Sigmoid colon (tissue), 7 donors: ENCODE measurements around the gene SERPINF2. TPM values are rescaled to one million over a fixed set of nuclear protein-coding genes. Genes with fewer than 3 reads are reported as not detected.

Source experiments
- DNase-seq: peaks from one replicate; pipeline ENCODE4 v3.0.0-alpha.2; 2019
- H3K27ac ChIP-seq, 4 donors: fragments of 200-600 bp; sonication (generic); one replicate each; pipeline ENCODE4 v1.5.1; 2016 to 2019; ENCODE audit warnings: mild to moderate bottlenecking in 1 of 4
- H3K27me3 ChIP-seq, 3 donors: fragments of 200-600 bp; sonication (generic); one replicate each; pipeline ENCODE4 v1.5.1; 2019; ENCODE audit warnings: mild to moderate bottlenecking in 1 of 3
- H3K36me3 ChIP-seq, 4 donors: fragments of 200-600 bp; sonication (generic); one replicate each; pipeline ENCODE4 v1.5.1; 2016 to 2019
- H3K4me1 ChIP-seq, 4 donors: fragments of 200-600 bp; sonication (generic); one replicate each; pipeline ENCODE4 v1.5.1; 2017 to 2019
- H3K4me3 ChIP-seq, 4 donors: fragments of 200-600 bp; sonication (generic); one replicate each; pipeline ENCODE4 v1.5.1; 2017 to 2019; ENCODE audit warnings: mild to moderate bottlenecking in 2 of 4, moderate library complexity in 1 of 4
- H3K9me3 ChIP-seq, 4 donors: fragments of 200-600 bp in 3 of 4; sonication (generic) in 3 of 4; one replicate each; pipeline versions ENCODE4 v1.5.1 to v1.6.1; 2013 to 2019
- EP300 ChIP-seq, 4 donors: sonication (generic); formaldehyde crosslinking; IDR thresholded peaks; one replicate each; pipeline ENCODE4 v1.6.1; 2017; ENCODE audit warnings: antibody characterized with exemption in 4 of 4
- POLR2A ChIP-seq, 2 donors: fragments of 450-650 bp; IDR thresholded peaks; one replicate each; pipeline ENCODE4 v1.6.1; 2016; ENCODE audit warnings: antibody characterized with exemption in 2 of 2, mild to moderate bottlenecking in 2 of 2, moderate library complexity in 2 of 2
- POLR2AphosphoS5 ChIP-seq, 4 donors: sonication (generic); formaldehyde crosslinking; IDR thresholded peaks; one replicate each; pipeline ENCODE4 v1.6.1; 2017; ENCODE audit warnings: antibody characterized with exemption in 4 of 4
- WGBS, 2 donors: extraction: QIAGEN DNeasy Blood & Tissue Kit; methylation state at CpG; one replicate each; pipeline ENCODE4 v1.1.7; 2013; 5-methylcytosine and 5-hydroxymethylcytosine counted together
- intact Hi-C: fragments of 100-400 bp; cut with DNase I; formaldehyde crosslinking; loops from one replicate; pipeline ENCODE4 v1.15.1; 2023
- polyA plus RNA-seq, 3 donors: library from polyadenylated mRNA; stranded (reverse); fragments of 200-250 nt; gene quantifications; one replicate each; pipeline ENCODE4 v1.2.3, GENCODE V29; 2013
- total RNA-seq, 4 donors: library from RNA; depleted of rRNA; stranded (reverse); fragments of >200 nt; gene quantifications; one replicate each; pipeline ENCODE4 v1.1.0, GENCODE V29; 2016
- TF ChIP-seq, protein P1 (sequence below), 4 experiments: fragments of 450-650 bp in 3 of 4; fragments of 200-600 bp in 1 of 4; IDR thresholded peaks; one replicate each; pipeline ENCODE4 v1.5.1; 2016 to 2019; ENCODE audit warnings: antibody characterized with exemption in 4 of 4, mild to moderate bottlenecking in 3 of 4, moderate library complexity in 2 of 4
- donor health status: healthy with polysubstance abuse.
- donor health status: Bipolar disorder and iron deficiency.
- donor health status: healthy.

The SERPINF2 gene
- total and polyA plus RNA-seq, 7 donors = 0.69 to 12.9 (median 3.8) TPM

DNA sequence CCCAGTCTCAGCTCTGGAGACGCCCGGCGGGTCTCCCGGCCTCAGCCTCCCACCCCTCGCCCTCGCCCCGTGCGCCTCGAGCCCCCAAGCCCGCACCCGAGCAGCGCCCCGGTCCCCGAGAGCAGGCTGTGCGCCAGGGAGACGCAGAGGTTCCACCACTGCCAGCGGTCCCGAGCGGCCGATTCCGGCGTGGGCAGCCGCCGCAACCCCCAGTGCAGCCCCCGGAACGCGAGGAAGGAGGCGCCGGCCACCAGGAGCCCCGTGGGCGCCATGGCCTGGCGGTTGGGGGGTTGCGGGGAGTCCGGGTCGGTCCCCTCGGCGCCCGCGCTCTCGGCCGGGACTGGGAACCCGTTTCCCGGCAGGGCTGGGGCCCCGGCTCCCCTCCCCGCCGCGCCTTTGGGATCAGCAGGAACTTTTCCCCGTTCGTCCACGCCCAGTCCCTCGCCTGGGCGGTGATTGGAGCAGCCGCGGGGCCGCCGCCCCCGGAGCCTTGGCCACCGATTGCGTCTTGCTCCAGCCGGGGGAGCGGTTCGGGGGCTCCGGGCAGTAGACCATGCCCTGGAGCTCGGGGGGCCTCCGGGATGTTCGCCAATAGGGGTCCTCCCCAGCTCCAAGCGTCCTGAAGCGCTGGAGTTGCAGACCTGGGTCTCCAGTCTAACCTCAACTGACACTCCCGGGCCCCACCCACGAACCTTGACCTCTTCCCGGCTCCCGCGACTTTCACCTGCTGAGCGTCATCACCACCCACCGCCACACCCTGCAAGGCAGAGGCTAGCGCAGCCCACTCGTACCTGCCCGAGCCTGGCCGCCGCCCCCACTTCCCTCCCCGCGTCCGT, 32.5 kb upstream of the SERPINF2 start, which contains the start of gene TLCD2:
Gene TLCD2 (minus strand): TSS at position 407 of the 836 bp plus-strand sequence. CDS start 135 bp downstream, at position 272.
- intact Hi-C loops = loop anchor here (2.0 kb wide), 1 partner anchor 25 kb away; the partner anchor contains the start of gene PRPF8
- 1% methylated on average over 83 of the region's 83 CpGs for WGBS, 2 donors
- Histone ChIP-seq H3K27ac (peak within 1 kb of the TSS; percentile 76 to 85 (median 82)), H3K27me3 (no peaks in the 10 kb centered on the region), H3K9me3 (no peaks in the 10 kb centered on the region), H3K4me3 (peak within 1 kb of the TSS; percentile 63 to 91 (median 64)), H3K4me1 (peaks cover 0 to 42% (median 34%) of the 10 kb centered on the region in 4 donors), H3K36me3 (peaks cover 0 to 27% (median 12%) of the 10 kb centered on the region in 4 donors)
- TF ChIP-seq, protein P1, sequence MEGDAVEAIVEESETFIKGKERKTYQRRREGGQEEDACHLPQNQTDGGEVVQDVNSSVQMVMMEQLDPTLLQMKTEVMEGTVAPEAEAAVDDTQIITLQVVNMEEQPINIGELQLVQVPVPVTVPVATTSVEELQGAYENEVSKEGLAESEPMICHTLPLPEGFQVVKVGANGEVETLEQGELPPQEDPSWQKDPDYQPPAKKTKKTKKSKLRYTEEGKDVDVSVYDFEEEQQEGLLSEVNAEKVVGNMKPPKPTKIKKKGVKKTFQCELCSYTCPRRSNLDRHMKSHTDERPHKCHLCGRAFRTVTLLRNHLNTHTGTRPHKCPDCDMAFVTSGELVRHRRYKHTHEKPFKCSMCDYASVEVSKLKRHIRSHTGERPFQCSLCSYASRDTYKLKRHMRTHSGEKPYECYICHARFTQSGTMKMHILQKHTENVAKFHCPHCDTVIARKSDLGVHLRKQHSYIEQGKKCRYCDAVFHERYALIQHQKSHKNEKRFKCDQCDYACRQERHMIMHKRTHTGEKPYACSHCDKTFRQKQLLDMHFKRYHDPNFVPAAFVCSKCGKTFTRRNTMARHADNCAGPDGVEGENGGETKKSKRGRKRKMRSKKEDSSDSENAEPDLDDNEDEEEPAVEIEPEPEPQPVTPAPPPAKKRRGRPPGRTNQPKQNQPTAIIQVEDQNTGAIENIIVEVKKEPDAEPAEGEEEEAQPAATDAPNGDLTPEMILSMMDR (IDR thresholded peaks at IDR 0.05) = no peak
- TF ChIP-seq POLR2A (IDR thresholded peaks at IDR 0.05) (peak; percentile 27 to 58), POLR2AphosphoS5 (IDR thresholded peaks at IDR 0.05) (peak; percentile 47 to 74 (median 72))
- peak; percentile 91 for DNase-seq

GRCh38 chr17:1710807-1711553, 31.7 kb upstream of the SERPINF2 start:
- TF ChIP-seq POLR2A (IDR thresholded peaks at IDR 0.05) (no peak), POLR2AphosphoS5 (IDR thresholded peaks at IDR 0.05) (no peak), EP300 (IDR thresholded peaks at IDR 0.05) (no peak)
- TF ChIP-seq, protein P1 (IDR thresholded peaks at IDR 0.05) = no peak
- no peaks in the 10 kb centered on the region for H3K27me3 ChIP-seq
- no peak for DNase-seq
- H3K27ac ChIP-seq = peak overlapping the region; percentile 76 to 85 (median 82)
- H3K4me3 ChIP-seq = peak overlapping the region; percentile 63 to 91 (median 64)
- no peaks in the 10 kb centered on the region for H3K9me3 ChIP-seq
- peaks cover 0 to 27% (median 12%) of the 10 kb centered on the region in 4 donors for H3K36me3 ChIP-seq
- H3K4me1 ChIP-seq = peaks cover 0 to 42% (median 34%) of the 10 kb centered on the region in 4 donors
- WGBS, 2 donors = 13 to 27% methylated on average over 14 of the region's 14 CpGs
- intact Hi-C loops = loop anchor here (2.0 kb wide), 1 partner anchor 26 kb away; the partner anchor contains the start of gene PRPF8

DNA sequence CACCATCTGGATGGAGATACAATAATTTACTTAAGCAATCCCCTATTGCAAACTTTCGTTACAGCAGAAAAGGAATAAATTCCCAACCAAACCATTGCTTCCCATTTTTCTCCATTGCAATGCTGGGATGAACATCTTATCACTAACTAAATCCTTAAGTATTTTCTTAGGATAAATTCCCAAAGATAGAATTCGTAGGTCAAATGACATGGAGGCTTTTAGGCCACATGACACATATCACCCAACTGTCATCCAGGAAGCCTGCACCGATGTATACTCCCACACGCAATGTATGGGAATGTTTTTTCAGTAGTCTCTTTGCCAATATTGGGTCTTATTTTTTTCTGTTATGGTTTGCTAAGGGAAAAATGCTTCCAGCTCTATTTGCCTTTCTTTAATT, 30.9 kb upstream of the SERPINF2 start:
- Histone ChIP-seq H3K27me3 (no peaks in the 10 kb centered on the region), H3K4me3 (no peak overlapping the region), H3K9me3 (no peaks in the 10 kb centered on the region), H3K4me1 (peaks cover 0 to 42% (median 34%) of the 10 kb centered on the region in 4 donors), H3K27ac (peak overlapping the region in 2 of 4 donors; percentile 99 to 100), H3K36me3 (peaks cover 0 to 27% (median 12%) of the 10 kb centered on the region in 4 donors)
- WGBS, 2 donors = 88 to 92% methylated on average over 4 of the region's 4 CpGs
- no peak for DNase-seq
- intact Hi-C loops = loop anchor here (2.0 kb wide), 1 partner anchor 27 kb away; the partner anchor contains the start of gene PRPF8
- TF ChIP-seq EP300 (IDR thresholded peaks at IDR 0.05) = no peak
- TF ChIP-seq POLR2A (IDR thresholded peaks at IDR 0.05) = no peak
- TF ChIP-seq, protein P1 (IDR thresholded peaks at IDR 0.05) = no peak
- TF ChIP-seq POLR2AphosphoS5 (IDR thresholded peaks at IDR 0.05) = no peak

DNA sequence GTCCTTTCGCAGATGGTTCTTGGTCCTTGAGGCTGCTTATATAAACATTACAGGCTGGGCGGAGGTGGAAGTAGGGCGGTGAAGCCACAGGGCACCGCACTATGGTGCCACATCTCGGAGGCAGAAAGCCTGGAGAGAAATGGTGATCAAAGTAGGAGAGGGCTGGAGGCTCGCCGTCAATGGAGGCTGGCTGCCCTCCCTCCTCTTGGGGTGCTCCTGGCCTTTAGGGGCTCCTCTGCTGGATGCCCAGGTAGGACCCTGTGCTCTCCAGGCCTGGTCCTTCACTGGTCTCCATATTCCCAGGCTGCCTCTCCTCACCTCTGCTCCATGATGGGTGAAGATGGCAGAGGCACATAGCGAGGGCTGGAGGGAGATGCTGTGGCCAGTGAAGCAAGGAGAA, 30.4 kb upstream of the SERPINF2 start:
- 81 to 93% methylated on average over 8 of the region's 8 CpGs for WGBS, 2 donors
- no peak overlapping the region for H3K4me3 ChIP-seq
- peaks cover 0 to 27% (median 12%) of the 10 kb centered on the region in 4 donors for H3K36me3 ChIP-seq
- peak overlapping the region in 3 of 4 donors; percentile 99 to 100 (median 99) for H3K27ac ChIP-seq
- H3K9me3 ChIP-seq = no peaks in the 10 kb centered on the region
- no peaks in the 10 kb centered on the region for H3K27me3 ChIP-seq
- TF ChIP-seq POLR2AphosphoS5 (IDR thresholded peaks at IDR 0.05) (no peak), POLR2A (IDR thresholded peaks at IDR 0.05) (no peak)
- TF ChIP-seq, protein P1 (IDR thresholded peaks at IDR 0.05) = no peak
- DNase-seq = no peak
- intact Hi-C loops = no loop called here
- peaks cover 0 to 42% (median 34%) of the 10 kb centered on the region in 4 donors for H3K4me1 ChIP-seq
